GM13977 (cell line): Measurements from ENCODE around the gene ZBTB7A.

Source experiments
- DNase-seq: peaks from one replicate; pipeline ENCODE4 v3.0.0; 2012; ENCODE audit warnings: low spot score
- in situ Hi-C: fragments of 300-500 bp; cut with MboI; formaldehyde crosslinking; loops from one replicate; pipeline ENCODE4 v1.12.0; 2022; ENCODE audit warnings: low sequenced_read_pairs, low pct_unique_long_range_greater_than_20kb, mixed read lengths, inconsistent platforms; ENCODE audit not compliant: unreplicated experiment
- TF ChIP-seq, protein P1 (sequence below): IDR thresholded peaks from 2 replicates; pipeline ENCODE4 v1.5.1; 2012; ENCODE audit warnings: mild to moderate bottlenecking, control low read depth; ENCODE audit not compliant: insufficient read depth; ENCODE audit errors: extremely low read depth, missing control alignments

The ZBTB7A gene

DNA sequence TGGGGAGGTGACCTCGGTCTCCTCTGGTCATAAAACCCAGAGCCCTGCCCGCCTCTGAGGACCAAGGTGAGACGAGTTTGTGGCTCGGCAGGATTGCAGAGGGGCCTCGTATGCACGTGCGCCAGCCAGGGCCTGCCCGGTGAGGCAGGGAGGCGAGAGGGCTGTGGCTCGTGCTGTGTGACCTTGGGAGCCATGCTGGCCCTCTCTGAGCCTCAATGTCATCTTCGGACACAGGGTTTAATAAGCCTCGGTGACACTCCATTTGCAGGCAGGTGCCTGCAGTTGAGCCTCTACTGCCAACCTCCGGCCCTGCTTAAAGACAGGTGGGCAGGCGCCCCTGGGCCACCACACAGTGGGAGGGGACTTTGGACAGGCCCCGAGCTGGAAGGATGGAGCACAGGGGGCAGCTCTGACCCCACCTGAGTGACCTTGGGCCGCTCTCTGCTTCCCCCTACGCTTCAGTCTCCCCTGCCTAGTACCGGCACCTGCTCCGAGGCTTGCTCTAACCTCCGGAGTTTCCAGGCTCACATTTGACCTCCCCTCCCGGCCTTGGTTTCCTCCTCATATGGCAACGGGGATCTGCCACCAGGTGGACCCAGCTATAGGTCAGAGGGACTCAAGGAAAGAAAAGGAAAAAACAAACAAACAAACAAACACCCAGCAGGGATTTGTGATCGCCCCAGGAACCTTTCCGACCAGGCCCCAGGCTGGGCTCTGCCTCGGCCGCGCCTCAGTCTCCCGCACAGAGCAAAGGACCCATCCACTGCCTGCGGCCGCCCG is 3.1 kb downstream of the ZBTB7A start:
- TF ChIP-seq, protein P1, sequence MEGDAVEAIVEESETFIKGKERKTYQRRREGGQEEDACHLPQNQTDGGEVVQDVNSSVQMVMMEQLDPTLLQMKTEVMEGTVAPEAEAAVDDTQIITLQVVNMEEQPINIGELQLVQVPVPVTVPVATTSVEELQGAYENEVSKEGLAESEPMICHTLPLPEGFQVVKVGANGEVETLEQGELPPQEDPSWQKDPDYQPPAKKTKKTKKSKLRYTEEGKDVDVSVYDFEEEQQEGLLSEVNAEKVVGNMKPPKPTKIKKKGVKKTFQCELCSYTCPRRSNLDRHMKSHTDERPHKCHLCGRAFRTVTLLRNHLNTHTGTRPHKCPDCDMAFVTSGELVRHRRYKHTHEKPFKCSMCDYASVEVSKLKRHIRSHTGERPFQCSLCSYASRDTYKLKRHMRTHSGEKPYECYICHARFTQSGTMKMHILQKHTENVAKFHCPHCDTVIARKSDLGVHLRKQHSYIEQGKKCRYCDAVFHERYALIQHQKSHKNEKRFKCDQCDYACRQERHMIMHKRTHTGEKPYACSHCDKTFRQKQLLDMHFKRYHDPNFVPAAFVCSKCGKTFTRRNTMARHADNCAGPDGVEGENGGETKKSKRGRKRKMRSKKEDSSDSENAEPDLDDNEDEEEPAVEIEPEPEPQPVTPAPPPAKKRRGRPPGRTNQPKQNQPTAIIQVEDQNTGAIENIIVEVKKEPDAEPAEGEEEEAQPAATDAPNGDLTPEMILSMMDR: no peak
- in situ Hi-C loops: no loop called here
- DNase-seq: no peak

DNA sequence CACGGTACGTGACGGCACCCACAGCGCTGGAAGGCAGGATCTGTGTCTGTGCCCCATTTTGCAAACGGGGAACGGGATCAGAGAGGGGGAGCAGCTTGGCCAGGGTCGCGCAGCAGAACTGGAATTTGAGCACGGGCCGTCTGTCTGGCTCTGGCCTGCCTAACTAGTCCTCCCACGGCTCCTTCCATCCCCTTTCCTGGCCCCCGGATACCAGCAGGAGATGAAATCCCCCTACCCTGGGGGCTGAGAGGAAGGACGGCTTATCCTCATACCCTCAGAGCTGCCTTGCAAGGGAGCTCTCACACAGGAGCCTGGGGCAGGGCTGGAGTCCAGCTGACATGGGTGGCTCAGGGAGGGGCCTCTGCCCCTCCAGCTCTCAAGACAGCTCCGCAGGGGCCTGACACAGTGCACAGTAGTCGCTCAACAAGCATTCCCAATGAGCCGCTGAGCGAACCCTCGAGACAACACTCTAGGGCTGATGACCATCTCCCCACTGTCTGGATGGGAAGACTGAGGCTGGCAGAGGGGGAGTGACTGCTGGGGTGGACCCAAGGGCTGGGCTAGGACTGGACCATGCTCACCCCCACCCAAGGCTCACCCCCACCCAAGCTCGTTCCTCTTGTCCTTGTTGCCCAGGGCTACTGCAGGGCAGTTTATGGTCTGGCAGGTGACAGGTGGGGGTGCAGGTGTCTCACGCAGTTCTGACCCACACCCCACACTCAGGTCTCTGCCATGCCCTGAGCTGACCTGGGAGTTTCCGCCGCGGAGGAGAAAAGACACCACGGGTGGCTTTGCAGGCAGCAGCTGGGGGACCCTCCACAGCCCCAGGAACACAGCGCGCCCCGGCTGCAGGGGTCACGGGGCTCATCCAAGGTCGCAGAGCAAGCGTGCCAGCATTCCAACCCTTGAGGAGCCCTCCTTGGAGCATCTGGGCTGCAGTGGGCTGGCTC is 4.0 kb downstream of the ZBTB7A start:
- in situ Hi-C loops: no loop called here
- TF ChIP-seq, protein P1: no peak
- DNase-seq: no peak

DNA sequence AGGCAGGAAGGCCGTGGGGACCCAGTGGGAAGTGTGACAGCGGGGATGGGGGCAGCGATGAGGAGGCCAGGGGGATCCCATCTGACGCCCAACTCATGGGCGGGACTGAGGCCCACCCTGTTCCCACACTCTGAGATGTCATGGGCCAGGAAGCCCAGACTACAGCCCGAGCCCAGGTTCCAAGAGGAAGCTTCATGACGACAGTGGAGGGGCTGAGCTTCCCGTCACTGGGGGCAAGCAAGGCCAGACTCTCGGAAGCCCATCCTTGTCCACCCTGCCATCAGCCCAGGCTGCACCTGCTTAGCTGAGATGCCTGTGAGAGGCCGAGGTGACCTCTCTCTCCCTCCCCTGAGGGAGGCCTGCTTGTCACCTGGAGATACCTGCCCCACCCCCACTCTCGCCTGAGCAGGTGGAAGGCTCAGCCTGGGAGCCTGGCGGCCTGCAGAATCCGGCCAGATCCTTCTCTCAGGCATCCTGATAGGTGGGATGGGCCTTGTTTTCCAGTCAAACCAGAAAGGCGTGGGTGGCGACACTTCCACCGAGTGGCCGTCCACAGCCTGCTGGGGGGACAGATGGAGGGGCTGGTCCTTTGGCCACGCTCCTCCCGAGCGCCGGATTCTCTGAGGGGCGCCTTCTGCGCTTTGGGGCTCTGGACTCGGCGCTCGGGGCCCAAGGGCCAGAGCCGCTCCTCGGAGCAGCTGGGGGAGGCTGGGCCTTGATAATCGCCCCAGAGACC is 4.8 kb downstream of the ZBTB7A start:
- DNase-seq: no peak
- in situ Hi-C loops: no loop called here
- TF ChIP-seq, protein P1: no peak

DNA sequence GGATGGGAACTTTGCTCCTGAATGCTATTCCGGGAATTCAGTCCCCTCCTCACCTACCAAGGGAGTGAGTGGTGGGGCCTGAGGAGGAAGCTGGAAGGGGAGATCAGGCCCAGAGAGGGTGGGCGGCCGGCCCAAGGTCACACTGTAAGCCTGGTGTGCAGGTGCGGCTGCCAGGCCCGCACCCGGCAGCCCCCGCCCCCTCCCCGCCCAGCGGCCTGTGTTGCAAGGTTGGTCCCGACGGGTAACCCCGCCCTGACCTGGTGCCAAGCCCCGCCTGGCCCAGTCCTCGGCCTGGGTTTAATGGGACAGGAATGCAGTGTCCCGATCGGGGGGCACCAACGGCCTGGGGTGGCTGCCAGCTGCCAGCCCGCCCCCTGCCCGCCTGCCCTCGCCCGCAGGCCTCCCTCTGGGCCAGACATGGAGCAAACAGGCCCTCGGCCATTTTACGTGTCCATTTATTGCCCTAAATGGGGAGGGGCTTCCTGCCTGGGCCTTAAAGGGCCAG is 5.5 kb downstream of the ZBTB7A start:
- in situ Hi-C loops: no loop called here
- no peak for DNase-seq
- TF ChIP-seq, protein P1: no peak

DNA sequence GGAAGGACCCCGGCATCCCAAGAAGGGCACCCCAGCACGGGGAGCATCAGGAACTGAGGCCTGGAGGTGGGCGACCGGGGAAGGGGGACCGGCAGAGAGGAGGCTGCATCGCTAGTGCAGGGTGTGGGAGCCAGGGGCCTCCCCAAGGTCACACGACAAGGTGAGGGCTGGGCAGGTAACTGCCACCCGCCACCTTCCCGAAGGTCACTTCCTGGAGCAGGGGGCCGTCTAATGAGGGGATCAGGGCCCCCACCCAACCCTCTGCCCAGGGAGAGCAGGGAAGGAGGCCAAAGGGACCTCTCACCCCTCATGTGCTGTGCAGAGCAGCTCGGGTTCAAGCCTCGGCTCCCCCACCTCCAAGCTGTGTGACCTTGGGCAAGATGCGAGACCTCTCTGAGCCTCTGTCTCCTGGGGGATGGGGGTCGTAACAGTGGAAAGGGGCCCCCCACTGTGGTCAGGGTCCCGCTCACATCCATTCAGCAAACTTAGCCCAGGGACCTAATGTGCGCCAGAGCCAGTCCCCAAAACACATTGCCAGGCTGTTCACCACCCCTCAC is 6.0 kb downstream of the ZBTB7A start:
- in situ Hi-C loops: no loop called here
- DNase-seq: no peak
- TF ChIP-seq, protein P1: no peak
